Measurements from ENCODE around the gene TEX261. TPM values are rescaled to one million over a fixed set of nuclear protein-coding genes. Genes with fewer than 3 reads are reported as not detected.

The TEX261 gene
- total and polyA plus RNA-seq, 12 donors = 17.5 to 67.0 (median 42.1) TPM

DNA sequence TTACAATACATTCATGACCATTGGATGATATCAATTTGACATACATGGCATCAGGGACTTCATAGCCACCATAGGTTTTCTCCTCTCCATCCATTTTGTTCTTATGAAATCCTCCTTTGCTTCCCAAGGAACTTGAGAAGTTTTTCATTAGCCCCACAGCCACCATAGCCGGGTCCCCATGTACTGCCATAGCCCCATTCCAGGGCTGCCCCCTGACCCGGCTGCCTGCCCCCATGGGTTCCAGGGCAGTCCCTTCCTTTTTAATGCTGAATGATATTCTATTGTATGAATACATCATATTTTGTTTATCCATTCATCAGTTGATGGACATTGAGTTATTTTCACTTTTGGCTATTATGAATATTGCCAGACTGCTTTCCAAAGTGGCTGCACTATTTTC, 38.5 kb downstream of the TEX261 start:
- no peak for DNase-seq
- no peaks in the 10 kb centered on the region for H3K9me3 ChIP-seq
- H3K4me1 ChIP-seq = no peaks in the 10 kb centered on the region
- peaks cover 0 to 58% (median 30%) of the 10 kb centered on the region in 7 donors for H3K27me3 ChIP-seq
- no peak overlapping the region for H3K27ac ChIP-seq
- WGBS, 2 donors = 93 to 97% methylated on average over 2 of the region's 2 CpGs
- intact Hi-C loops (cut with DNase I) = no loop called here
- no peaks in the 10 kb centered on the region for H3K36me3 ChIP-seq
- TF ChIP-seq CTCF (IDR thresholded peaks at IDR 0.05) = no peak
- ATAC-seq = no peak
- no peak overlapping the region for H3K4me3 ChIP-seq

DNA sequence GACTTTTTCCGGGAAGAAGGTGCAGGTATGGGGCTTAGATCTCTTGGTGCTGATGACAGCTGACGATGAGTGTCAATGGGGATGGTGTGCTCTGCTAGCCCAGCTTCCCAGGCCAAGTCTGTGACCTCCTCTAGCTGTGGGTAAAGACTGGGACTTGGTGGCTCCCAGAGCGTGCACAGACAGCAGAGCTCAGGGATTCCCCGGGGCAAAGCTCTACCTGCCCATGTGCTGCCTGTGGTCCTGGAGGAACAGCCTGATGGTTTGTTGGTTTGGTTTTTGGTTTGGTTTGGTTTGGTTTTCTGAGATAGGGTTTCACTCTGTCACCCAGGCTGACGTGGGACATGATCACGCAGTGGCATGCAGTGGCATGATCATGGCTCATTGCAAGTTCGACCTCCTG, 39.8 kb downstream of the TEX261 start:
- Histone ChIP-seq H3K27ac (no peak overlapping the region), H3K27me3 (peaks cover 0 to 58% (median 30%) of the 10 kb centered on the region in 7 donors), H3K9me3 (no peaks in the 10 kb centered on the region), H3K4me3 (no peak overlapping the region), H3K36me3 (no peaks in the 10 kb centered on the region), H3K4me1 (no peaks in the 10 kb centered on the region)
- intact Hi-C loops (cut with DNase I) = no loop called here
- DNase-seq = no peak
- no peak for ATAC-seq
- no peak for TF ChIP-seq CTCF (IDR thresholded peaks at IDR 0.05)
- 80 to 86% methylated on average over 7 of the region's 7 CpGs for WGBS, 2 donors

DNA sequence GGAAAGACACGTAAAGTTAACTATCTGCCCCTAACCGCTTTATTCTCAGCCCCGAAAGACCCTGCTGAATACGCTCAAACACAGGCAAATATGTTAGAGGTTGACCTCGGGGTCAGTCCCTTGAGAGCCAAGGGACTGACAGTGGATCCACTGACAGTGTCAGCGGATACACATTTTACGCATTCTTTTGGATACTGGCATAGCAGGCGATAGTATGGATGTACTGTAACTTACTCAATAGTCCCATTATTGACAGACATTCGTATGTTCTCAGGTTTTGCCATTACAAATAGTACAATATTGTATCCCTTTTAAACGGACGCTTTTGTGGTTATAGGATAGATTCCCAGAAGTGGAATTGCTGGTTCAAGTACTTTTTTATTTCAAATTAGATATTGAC, 45.6 kb downstream of the TEX261 start:
- 73 to 74% methylated on average over 11 of the region's 11 CpGs for WGBS, 2 donors
- DNase-seq = no peak
- ATAC-seq = no peak
- TF ChIP-seq CTCF (IDR thresholded peaks at IDR 0.05) = no peak
- Histone ChIP-seq H3K27me3 (peaks cover 0 to 62% (median 21%) of the 10 kb centered on the region in 7 donors), H3K36me3 (no peaks in the 10 kb centered on the region), H3K9me3 (no peaks in the 10 kb centered on the region), H3K27ac (no peak overlapping the region), H3K4me1 (peaks cover 0 to 20% (median 0%) of the 10 kb centered on the region in 9 donors), H3K4me3 (no peak overlapping the region)
- intact Hi-C loops (cut with DNase I) = loop anchor here (2.0 to 10.0 kb wide), 7 partner anchors 77 to 164 kb away; partner anchors contain the start of gene FIGLA (in 5 of the 10)

DNA sequence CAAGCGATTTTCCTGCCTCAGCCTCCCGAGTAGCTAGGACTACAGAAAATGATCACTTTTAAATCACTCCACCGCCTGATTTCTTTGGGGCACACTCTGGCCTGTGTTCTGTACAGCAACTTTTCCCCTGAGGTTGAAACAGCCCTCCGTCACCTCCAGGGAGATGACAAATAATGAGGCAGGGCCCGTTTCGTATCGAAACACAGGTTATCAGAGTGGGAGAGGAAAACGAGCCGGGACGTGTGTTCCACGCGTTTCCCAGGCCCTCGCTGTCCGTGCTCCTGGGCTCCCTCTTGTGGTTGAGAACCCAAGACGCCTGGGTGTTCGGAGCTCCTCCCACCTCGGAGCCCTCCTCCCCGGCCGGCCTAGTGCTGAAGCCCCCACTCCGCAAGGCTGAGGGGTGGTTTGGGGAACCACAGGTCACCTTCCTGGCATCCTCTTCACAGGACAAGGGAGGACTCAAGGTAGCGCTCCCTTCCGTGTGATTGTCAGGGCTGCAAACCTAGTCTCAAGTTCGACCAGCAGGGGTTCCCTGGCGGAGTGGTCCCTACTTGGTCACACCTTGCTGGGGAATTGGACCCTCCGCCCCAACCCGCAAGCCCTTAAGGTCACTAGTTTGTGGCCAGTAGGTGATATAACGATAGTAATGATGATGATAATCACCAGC, 46.2 kb downstream of the TEX261 start:
- no peaks in the 10 kb centered on the region for H3K36me3 ChIP-seq
- peak; percentile 79 to 84 for DNase-seq
- peak overlapping the region in 7 of 10 donors; percentile 25 to 49 (median 33) for H3K4me3 ChIP-seq
- no peak overlapping the region for H3K27ac ChIP-seq
- H3K9me3 ChIP-seq = no peaks in the 10 kb centered on the region
- peaks cover 0 to 20% (median 0%) of the 10 kb centered on the region in 9 donors for H3K4me1 ChIP-seq
- peaks cover 0 to 55% (median 20%) of the 10 kb centered on the region in 7 donors for H3K27me3 ChIP-seq
- TF ChIP-seq CTCF (IDR thresholded peaks at IDR 0.05) = peak; percentile 58 to 92 (median 89)
- WGBS, 2 donors = 9 to 10% methylated on average over 27 of the region's 27 CpGs
- intact Hi-C loops (cut with DNase I) = loop anchor here (1.0 to 10.0 kb wide), 8 partner anchors 76 to 164 kb away; partner anchors contain the start of gene FIGLA (in 5 of the 10)
- peak; percentile 91 to 97 (median 94) for ATAC-seq
